Neuron (in vitro differentiated cells): ENCODE measurements around the gene RAD51B.

Experiments
- H2AFZ ChIP-seq: one replicate; pipeline ENCODE4 v1.6.1; 2013; ENCODE audit warnings: low read depth, mild to moderate bottlenecking, inconsistent platforms, low read length, moderate library complexity
- H3K27me3 ChIP-seq: one replicate; pipeline ENCODE4 v1.6.1; 2013; ENCODE audit warnings: low read length; ENCODE audit not compliant: insufficient read depth
- H3K36me3 ChIP-seq: one replicate; pipeline ENCODE4 v1.6.1; 2013; ENCODE audit warnings: low read length; ENCODE audit not compliant: insufficient read depth
- H3K4me1 ChIP-seq: one replicate; pipeline ENCODE4 v1.6.1; 2013; ENCODE audit warnings: low read length; ENCODE audit not compliant: insufficient read depth
- H3K4me3 ChIP-seq: 2 replicates; pipeline ENCODE4 v1.5.1; 2013; ENCODE audit warnings: mild to moderate bottlenecking, low read length, moderate library complexity
- H3K9me3 ChIP-seq: one replicate; pipeline ENCODE4 v1.6.1; 2013; ENCODE audit warnings: low read length

The RAD51B gene

DNA sequence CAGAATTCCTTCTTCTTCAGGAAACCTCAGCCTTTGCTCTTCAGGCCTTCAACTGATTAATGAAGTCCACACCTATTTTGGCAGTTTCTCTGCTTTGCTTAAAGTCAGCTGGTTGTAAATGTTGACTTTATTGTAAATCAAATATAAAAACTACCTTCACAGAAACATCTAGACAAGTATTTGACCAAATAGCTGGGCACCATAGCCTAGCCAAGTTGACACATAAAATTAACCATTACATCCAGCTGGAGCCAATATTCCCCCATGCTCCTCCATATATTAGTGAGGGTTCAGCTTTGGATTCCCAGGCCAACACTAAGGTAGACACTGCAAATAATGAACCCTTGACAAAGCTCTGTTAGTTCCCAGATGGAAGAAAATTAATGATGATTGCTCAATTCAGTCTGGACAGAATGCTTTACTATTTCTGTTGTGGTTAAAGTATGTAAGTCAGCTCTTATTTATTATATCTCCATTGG lies 847.8 kb downstream of the RAD51B start:
- Histone ChIP-seq H3K27me3 (no peaks in the 10 kb centered on the region), H3K4me1 (peaks cover 21% of the 10 kb centered on the region)

DNA sequence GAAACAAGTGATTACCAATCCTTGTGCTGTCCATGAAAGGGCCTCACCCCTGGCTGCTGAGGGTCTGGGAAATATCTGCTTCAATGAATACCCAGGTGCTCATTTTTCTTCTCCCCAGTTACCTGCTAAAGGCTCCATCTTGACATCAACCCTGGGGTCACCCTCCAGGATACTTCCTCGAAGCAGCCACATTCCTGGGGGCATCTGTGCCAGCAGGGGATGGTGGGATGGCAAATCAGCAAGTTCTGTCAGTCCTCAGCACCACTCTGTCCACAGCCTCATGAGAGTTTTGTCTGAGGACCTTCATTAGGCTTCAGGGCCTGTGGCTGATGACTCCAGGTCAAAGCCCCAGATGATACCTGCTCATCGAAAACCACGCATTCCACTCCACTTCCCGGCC lies 848.4 kb downstream of the RAD51B start:
- Histone ChIP-seq H3K4me1 (peaks cover 21% of the 10 kb centered on the region), H3K27me3 (no peaks in the 10 kb centered on the region), H3K4me3 (no peak overlapping the region), H3K36me3 (no peaks in the 10 kb centered on the region), H2AFZ (no peak overlapping the region), H3K9me3 (peaks cover 4% of the 10 kb centered on the region)

More for the DNA sequence above, 847.8 kb downstream of the RAD51B start:
- Histone ChIP-seq H3K9me3 (peaks cover 4% of the 10 kb centered on the region), H3K4me3 (no peak overlapping the region), H2AFZ (no peak overlapping the region), H3K36me3 (no peaks in the 10 kb centered on the region)

DNA sequence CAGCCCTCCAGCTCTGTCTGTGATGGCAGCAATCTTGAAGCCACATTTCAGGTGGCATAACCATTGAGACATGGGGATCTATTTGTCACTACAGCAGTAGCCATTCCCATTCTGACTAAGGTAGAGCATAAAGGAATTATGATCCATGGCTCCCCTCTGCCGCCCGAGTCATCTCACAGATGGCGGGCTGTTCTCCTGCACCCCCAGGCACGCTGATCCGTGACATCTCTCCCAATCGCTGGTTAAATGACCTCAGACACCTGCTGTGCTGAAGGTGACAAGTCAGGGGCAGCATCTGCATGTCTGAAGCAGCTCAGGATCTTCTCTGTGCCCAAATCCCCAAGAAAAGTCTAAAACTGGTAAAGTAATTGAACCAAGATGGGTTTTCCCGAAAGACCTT lies 849.0 kb downstream of the RAD51B start:
- no peaks in the 10 kb centered on the region for H3K36me3 ChIP-seq
- peaks cover 21% of the 10 kb centered on the region for H3K4me1 ChIP-seq
- peaks cover 4% of the 10 kb centered on the region for H3K9me3 ChIP-seq

DNA sequence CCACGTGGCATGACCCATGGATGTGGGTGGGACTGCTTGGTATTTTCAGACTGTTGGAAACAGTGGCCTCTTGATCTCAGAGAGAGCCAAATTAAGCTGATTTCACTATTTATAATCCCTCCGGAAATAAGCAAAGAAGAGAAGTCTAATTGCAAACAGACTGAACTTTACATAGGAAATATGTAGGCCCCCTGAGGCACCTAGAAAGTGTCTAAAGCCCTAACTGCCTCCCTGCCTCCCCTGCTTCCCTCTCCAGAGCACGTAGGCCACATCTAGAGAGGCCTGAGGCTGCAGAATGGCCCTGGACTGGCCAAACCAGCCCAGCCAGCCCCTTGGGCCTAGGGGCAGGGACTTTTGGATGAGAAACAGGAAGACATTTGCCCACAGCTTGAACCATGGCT lies 849.5 kb downstream of the RAD51B start:
- no peak overlapping the region for H3K4me3 ChIP-seq
- H3K36me3 ChIP-seq: no peaks in the 10 kb centered on the region
- H3K4me1 ChIP-seq: peaks cover 21% of the 10 kb centered on the region
- H2AFZ ChIP-seq: no peak overlapping the region
- H3K9me3 ChIP-seq: peaks cover 4% of the 10 kb centered on the region
- H3K27me3 ChIP-seq: no peaks in the 10 kb centered on the region

More for the DNA sequence above, 849.0 kb downstream of the RAD51B start:
- Histone ChIP-seq H2AFZ (no peak overlapping the region), H3K27me3 (no peaks in the 10 kb centered on the region), H3K4me3 (no peak overlapping the region)

DNA sequence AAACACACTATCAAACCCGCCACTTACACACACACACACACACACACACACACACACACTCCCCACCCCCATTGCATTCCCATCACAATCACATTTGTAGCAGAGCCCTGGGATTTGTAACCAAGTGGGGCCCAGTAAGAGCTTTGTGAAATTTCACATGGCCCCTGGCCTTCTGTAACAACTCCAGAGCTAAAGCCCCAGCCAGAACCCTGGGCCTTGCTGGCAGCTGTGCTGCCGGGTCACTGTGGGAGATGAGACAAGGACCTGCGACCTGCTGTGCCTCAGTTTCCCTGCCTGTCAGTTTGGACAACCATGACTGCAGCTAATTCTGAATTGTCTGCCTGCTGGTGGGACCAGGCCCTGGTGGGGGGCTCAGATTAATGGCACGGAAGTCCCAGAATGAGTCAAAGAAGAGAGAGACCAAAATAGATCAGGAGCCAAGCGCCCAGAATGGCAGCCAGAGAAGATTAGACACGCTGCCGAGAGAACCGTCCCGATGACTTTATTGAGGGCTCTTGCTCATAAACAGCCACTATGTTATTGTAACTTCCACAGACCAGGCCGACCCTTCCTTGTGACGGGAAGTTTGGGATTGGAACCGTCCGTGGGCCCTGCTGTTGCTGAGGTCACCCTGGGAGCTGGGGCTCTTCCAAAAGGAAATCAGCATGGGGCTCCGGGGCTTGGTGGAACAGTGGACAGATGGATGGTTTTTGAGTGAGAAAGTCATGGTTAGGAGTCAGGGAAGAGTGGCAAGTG lies 850.2 kb downstream of the RAD51B start:
- peaks cover 16% of the 10 kb centered on the region for H3K4me1 ChIP-seq
- H3K9me3 ChIP-seq: peaks cover 4% of the 10 kb centered on the region
- H3K27me3 ChIP-seq: no peaks in the 10 kb centered on the region
- no peak overlapping the region for H3K4me3 ChIP-seq
- H3K36me3 ChIP-seq: no peaks in the 10 kb centered on the region
- H2AFZ ChIP-seq: no peak overlapping the region

DNA sequence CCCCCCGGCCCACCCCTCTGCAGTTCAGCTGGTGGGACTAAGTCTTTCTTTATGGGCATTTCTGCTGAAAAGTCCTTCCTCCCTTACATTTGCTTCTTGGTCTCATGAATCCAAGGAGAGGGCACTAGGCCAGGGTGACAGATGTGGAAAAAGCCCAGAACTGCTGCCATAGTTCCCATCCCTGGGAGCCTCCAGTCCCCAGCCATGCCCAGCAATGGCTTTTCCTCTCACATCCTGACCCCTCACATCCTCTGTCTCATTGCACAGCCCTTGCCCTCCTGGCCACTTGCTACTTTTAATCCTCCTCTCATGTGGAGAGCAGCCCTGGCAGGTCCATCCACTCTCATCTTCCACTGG lies 850.8 kb downstream of the RAD51B start:
- H3K27me3 ChIP-seq: no peaks in the 10 kb centered on the region
- H3K4me3 ChIP-seq: no peak overlapping the region
- H3K36me3 ChIP-seq: no peaks in the 10 kb centered on the region
- H3K4me1 ChIP-seq: peaks cover 12% of the 10 kb centered on the region
- peaks cover 4% of the 10 kb centered on the region for H3K9me3 ChIP-seq
- H2AFZ ChIP-seq: no peak overlapping the region

DNA sequence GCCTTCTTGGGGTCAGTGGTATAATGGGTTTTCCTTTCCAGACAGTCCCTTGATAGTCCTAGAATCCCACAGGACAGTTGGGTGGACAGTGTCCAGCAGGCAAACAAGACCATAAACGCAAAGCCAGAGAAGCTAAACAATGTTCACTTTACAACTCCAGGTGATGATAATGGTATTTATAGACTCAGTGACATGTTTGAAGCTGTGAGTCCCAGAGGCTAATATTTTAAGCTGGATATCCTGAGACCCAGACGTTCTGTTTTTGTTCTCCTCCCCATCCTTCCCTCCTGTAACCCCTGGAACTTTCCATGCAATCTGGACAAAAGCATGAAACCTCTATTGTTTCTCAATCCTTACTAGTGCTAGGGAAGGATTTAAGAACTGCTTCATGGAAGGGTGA lies 852.3 kb downstream of the RAD51B start:
- Histone ChIP-seq H3K4me1 (peaks cover 4% of the 10 kb centered on the region), H3K36me3 (no peaks in the 10 kb centered on the region), H3K27me3 (no peaks in the 10 kb centered on the region)

DNA sequence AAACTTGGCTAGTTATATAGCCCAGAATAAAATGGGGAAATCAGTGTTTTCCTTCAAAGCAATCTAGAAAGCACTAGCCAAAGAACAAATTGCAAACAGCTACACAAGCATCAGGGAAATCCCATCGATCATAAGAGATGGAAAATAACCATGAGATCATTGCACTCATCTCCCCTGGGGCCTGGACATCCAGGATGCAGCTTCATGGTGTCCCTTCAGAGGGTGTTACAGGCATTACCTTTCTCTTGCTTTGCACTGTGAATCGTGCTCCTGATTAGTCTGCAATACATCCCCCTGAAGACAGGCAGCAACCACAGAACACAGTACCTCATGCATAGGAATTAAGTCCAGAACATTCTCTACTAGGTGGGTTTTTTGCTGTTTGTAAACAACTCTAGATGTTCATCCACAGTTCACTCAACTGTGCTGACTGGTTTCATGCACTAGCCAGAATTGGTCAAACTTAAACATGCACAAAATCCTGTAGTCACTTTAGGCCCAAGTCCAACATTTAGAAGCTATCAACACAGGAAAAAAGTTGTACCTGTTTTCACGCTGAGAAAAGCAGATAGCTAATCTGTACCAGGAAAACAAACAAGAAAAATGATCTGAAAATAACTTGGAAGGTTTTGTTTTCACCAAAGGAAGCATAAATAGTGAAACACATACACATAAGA lies 853.2 kb downstream of the RAD51B start:
- Histone ChIP-seq H3K4me3 (no peak overlapping the region), H3K9me3 (no peaks in the 10 kb centered on the region), H3K4me1 (peaks cover 4% of the 10 kb centered on the region), H3K36me3 (no peaks in the 10 kb centered on the region), H2AFZ (no peak overlapping the region), H3K27me3 (no peaks in the 10 kb centered on the region)

More for the DNA sequence above, 852.3 kb downstream of the RAD51B start:
- H3K4me3 ChIP-seq: no peak overlapping the region
- H3K9me3 ChIP-seq: peaks cover 1% of the 10 kb centered on the region
- no peak overlapping the region for H2AFZ ChIP-seq

DNA sequence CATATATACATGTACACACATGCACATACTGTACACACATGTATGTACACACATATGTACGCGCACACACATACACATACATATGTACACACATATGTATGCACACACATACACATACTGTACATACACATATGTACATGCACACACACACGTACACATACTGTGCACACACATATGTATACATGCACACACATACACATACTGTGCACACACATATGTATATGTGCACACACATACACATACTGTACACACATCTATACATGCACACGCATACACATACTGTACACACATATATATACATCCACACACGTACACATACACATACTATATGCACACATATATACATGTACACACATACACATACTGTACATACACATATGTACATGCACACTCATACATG lies 853.9 kb downstream of the RAD51B start:
- no peaks in the 10 kb centered on the region for H3K36me3 ChIP-seq

DNA sequence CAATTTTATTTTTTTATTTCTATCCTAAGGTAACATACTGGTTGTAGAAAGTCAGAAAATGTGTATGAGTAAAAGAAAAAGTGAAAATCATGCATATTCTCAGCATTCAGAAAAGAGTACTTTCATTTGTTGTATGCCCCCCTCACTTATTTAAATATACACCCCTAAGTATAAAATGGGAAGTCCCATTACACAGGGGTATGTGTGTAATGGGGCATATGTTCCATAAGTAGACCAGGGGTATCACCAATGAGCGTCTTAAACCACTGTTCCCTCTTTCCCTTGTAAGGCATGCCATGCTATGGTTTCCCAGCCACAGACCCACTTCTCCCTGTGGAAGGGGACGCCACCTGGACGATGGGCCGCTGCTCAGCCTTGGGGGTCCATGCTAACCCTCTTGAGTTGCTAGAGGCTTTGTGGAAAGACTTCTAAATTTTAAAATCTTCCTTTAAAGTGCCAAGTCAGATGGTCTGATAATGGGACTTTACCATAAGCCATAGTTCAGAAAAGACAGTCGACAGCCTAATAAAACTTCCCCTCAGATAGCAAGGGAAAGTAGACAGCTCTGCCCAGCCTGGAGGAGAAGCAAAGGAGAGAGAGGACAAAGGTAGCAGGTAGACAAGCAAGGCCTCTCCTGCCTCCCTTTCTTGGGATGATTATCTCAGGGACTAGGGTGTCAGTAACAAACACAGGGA lies 855.1 kb downstream of the RAD51B start:
- Histone ChIP-seq H3K4me1 (peaks cover 1% of the 10 kb centered on the region), H3K9me3 (peaks cover 3% of the 10 kb centered on the region), H3K36me3 (no peaks in the 10 kb centered on the region), H3K27me3 (no peaks in the 10 kb centered on the region), H2AFZ (no peak overlapping the region), H3K4me3 (no peak overlapping the region)

More for the DNA sequence above, 853.9 kb downstream of the RAD51B start:
- H3K27me3 ChIP-seq: no peaks in the 10 kb centered on the region
- H3K4me1 ChIP-seq: peaks cover 4% of the 10 kb centered on the region
- H3K9me3 ChIP-seq: no peaks in the 10 kb centered on the region
- H3K4me3 ChIP-seq: no peak overlapping the region
- H2AFZ ChIP-seq: no peak overlapping the region

DNA sequence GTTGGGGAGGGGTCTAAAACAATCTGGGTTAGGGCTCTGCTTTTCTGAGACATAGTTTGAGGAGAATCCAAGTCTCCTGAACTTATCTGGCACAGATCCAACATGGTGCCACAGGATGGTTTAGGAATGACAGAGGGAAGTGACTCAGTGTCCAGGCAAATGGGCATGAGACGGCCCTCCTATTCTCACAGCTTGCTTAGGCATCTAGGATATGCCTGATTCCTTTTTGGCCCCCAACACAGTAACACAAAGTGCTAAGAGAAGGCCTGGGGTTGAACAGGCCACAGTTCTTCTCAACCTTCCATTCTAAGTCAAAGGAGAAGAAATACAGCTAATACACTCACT lies 855.6 kb downstream of the RAD51B start:
- Histone ChIP-seq H3K4me3 (no peak overlapping the region), H3K27me3 (no peaks in the 10 kb centered on the region), H3K36me3 (no peaks in the 10 kb centered on the region), H3K4me1 (no peaks in the 10 kb centered on the region), H3K9me3 (peaks cover 3% of the 10 kb centered on the region), H2AFZ (no peak overlapping the region)

DNA sequence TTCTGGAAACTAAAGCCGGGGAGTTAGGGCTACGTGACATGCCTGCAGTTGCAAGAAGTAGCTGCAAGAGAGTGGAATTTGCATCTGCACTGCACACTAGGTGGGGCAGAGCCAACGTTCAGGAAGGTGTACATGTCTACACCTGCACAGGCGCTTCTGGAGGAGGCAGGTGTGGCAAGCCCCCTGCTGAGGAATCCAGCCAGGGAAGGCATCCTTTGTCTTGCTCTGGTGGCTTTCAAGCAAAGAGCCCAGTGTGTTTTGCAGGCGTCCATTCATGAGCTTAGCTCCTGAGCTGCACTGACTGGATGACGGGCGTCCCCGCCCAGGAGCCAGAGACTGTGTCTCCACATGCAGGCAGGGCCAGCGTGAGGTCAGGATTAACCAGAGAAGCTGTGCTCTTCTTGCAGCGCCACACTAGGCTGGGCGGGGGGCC lies 856.9 kb downstream of the RAD51B start:
- Histone ChIP-seq H3K36me3 (no peaks in the 10 kb centered on the region), H3K9me3 (peaks cover 3% of the 10 kb centered on the region), H3K4me1 (no peaks in the 10 kb centered on the region), H3K27me3 (no peaks in the 10 kb centered on the region), H2AFZ (no peak overlapping the region), H3K4me3 (no peak overlapping the region)

DNA sequence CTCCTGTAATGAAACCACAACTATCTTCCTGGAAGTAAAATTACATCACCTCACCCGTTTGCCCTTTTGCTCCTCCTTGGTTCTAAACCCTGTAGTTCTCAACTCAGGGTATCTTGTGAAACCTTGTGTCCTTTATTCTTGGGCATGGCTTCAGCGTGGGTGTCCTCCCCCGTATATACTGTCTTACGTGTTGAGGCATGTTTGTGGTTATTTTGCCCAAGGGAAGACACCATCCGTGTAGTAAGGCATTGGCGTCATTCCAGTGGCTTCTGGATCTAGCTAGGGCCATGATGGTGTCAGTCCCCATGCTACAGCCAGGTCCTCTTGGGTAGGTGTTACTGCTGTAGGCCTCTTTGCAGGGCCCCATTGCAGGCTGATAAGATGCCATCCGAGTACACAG lies 857.9 kb downstream of the RAD51B start:
- no peak overlapping the region for H3K4me3 ChIP-seq

More for the DNA sequence above, 857.9 kb downstream of the RAD51B start:
- Histone ChIP-seq H3K36me3 (no peaks in the 10 kb centered on the region), H2AFZ (no peak overlapping the region), H3K27me3 (no peaks in the 10 kb centered on the region), H3K4me1 (peaks cover 4% of the 10 kb centered on the region), H3K9me3 (peaks cover 3% of the 10 kb centered on the region)
